Body of pancreas (tissue), 4 donors: ENCODE data around the gene SERPINF2.

ENCODE experiments used
- POLR2A ChIP-seq, 3 donors: fragments of 450-650 bp; IDR thresholded peaks; one replicate each; pipeline ENCODE4 v1.6.1; 2016; ENCODE audit warnings: antibody characterized with exemption in 3 of 3, mild to moderate bottlenecking in 2 of 3
- TF ChIP-seq, protein P1 (sequence below), 7 experiments: fragments of 450-650 bp in 4 of 7; fragments of 200-600 bp in 3 of 7; sonication (generic) in 3 of 7; IDR thresholded peaks; one replicate each; pipeline ENCODE4 v1.5.1; 2016 to 2019; ENCODE audit warnings: antibody characterized with exemption in 7 of 7

DNA sequence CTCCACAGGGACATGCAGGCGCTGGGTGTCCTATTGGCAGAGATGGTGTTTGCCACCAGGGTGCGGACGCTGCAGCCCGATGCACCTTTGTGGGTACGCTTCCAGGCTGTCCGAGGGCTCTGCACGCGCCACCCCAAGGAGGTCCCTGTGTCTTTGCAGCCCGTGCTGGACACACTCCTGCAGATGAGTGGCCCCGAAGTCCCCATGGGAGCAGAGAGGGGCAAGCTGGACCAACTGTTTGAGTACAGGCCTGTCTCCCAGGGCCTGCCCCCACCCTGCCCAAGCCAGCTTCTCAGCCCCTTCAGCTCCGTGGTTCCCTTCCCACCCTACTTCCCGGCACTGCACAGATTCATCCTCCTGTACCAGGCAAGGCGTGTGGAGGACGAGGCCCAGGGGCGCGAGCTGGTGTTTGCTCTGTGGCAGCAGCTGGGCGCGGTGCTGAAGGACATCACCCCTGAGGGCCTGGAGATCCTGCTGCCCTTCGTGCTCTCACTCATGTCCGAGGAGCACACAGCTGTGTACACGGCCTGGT is 15.3 kb upstream of the SERPINF2 start:
- TF ChIP-seq, protein P1, sequence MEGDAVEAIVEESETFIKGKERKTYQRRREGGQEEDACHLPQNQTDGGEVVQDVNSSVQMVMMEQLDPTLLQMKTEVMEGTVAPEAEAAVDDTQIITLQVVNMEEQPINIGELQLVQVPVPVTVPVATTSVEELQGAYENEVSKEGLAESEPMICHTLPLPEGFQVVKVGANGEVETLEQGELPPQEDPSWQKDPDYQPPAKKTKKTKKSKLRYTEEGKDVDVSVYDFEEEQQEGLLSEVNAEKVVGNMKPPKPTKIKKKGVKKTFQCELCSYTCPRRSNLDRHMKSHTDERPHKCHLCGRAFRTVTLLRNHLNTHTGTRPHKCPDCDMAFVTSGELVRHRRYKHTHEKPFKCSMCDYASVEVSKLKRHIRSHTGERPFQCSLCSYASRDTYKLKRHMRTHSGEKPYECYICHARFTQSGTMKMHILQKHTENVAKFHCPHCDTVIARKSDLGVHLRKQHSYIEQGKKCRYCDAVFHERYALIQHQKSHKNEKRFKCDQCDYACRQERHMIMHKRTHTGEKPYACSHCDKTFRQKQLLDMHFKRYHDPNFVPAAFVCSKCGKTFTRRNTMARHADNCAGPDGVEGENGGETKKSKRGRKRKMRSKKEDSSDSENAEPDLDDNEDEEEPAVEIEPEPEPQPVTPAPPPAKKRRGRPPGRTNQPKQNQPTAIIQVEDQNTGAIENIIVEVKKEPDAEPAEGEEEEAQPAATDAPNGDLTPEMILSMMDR (IDR thresholded peaks at IDR 0.05): no peak
- no peak for TF ChIP-seq POLR2A (IDR thresholded peaks at IDR 0.05)
